ENCODE data around the gene GTF3C1.

The GTF3C1 gene

DNA sequence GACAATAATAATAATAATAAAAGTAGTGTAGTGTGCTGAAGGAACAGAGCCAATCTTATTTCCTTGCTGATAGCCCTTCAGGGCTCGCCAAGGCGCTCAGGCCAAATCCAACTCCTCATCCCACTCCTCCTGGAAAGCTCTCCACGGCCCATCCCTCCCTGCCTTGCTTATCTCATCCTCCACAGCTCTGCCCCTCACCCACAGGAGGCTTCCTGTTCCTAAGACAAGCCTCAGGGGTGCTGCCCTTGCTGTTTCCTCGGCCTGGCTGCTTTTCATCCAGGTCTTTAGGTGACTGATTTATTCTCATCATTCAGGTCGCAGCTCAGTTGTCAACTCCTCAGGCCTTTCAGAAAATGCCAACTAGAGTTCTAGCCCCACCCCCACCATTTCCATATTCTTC lies 11.2 kb downstream of the GTF3C1 start:
- no peak overlapping the region for H2AFZ ChIP-seq
- no peak overlapping the region for H3K27ac ChIP-seq
- peaks cover 6% of the 10 kb centered on the region for H3K79me2 ChIP-seq
- H3K36me3 ChIP-seq (ENCODE audit: control insufficient read depth, insufficient read depth, low read length), result no peaks in the 10 kb centered on the region
- H3K27me3 ChIP-seq (ENCODE audit: control insufficient read depth, insufficient read depth, low read length), result no peaks in the 10 kb centered on the region
- no peak overlapping the region for H3K4me2 ChIP-seq (ENCODE audit: low read length)
- no peaks in the 10 kb centered on the region for H3K4me1 ChIP-seq
- H3K9me3 ChIP-seq (ENCODE audit: control insufficient read depth, low read length), result no peaks in the 10 kb centered on the region
- no peak for TF ChIP-seq CTCF (IDR thresholded peaks at IDR 0.05)
- H3K4me3 ChIP-seq (ENCODE audit: low read depth, low read length), result no peak overlapping the region
- H3K9ac ChIP-seq, result no peak overlapping the region

DNA sequence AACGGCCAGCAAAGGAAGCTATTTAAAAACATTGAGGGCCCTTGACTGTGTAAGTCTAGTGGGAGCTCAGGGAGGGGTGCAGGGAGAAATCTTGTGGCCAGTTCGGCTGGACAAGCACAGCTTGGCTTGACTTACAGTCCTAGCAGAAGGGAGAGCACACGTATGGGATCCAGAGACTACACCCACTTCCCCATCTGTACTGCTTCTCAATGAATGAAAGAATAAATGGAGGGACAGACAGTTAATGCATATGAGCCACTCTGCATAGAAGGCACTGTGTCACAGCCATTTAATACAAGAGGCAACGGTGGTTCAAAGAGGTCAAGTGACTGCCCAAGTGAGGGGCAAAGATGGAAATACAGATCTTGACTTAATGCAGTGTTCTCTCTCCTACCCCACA lies 15.5 kb downstream of the GTF3C1 start:
- TF ChIP-seq CTCF (IDR thresholded peaks at IDR 0.05), result no peak
- Histone ChIP-seq H3K79me2 (peaks cover 6% of the 10 kb centered on the region), H3K4me3 (ENCODE audit: low read depth, low read length) (no peak overlapping the region), H3K27me3 (ENCODE audit: control insufficient read depth, insufficient read depth, low read length) (no peaks in the 10 kb centered on the region), H3K9ac (no peak overlapping the region), H3K27ac (no peak overlapping the region), H3K4me1 (peaks cover 5% of the 10 kb centered on the region), H3K4me2 (ENCODE audit: low read length) (no peak overlapping the region), H3K9me3 (ENCODE audit: control insufficient read depth, low read length) (no peaks in the 10 kb centered on the region), H3K36me3 (ENCODE audit: control insufficient read depth, insufficient read depth, low read length) (no peaks in the 10 kb centered on the region), H2AFZ (no peak overlapping the region)

DNA sequence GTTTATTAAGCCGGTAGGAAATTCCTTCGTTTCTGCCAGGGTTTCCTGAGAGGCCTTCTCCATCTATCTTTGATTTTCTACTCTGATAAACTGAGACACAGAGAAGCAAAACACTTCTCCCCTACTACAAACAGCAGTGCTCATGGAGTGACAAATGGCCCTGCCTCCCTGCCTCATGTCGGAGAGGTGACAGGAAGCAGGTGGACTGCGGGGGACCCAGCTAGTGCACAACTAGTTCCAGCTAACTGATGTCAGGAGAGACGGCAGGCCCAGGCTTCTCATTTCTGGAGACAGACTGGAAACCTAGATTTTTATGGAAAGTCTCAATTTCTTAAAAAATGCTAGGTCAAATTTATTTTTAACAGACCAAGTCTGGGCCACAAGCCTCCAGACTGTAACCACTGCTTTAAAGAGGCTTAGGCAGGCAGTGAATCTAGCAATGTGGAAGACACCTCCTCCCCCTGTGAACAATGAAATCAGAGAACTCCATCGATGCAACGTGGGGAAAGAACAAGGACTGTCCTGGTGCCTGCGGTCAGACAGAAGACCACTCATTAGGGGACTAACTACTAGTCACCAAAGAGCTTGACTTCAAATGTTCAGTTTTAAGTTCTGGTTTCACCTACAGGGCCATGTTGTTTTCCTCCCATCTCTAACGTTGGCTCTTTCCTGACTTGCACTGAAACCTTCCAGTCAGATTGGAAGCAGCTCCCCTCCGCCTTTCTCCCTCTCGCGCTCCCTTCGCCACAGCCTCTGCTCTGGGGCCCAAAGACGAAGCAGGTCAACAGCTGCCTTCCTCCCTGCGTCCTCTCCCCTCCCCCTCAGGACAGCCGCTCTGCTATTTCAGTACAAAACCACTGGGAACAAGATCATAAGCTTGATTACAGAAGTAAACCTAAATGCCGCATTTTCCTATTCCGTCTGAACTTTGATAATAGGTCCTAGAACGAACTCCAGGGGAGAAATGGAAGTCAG lies 17.6 kb downstream of the GTF3C1 start:
- Histone ChIP-seq H3K36me3 (ENCODE audit: control insufficient read depth, insufficient read depth, low read length) (no peaks in the 10 kb centered on the region), H3K4me3 (ENCODE audit: low read depth, low read length) (no peak overlapping the region), H3K79me2 (peaks cover 6% of the 10 kb centered on the region), H3K4me2 (ENCODE audit: low read length) (no peak overlapping the region), H3K9me3 (ENCODE audit: control insufficient read depth, low read length) (no peaks in the 10 kb centered on the region), H3K27me3 (ENCODE audit: control insufficient read depth, insufficient read depth, low read length) (no peaks in the 10 kb centered on the region), H2AFZ (no peak overlapping the region), H3K9ac (no peak overlapping the region), H3K4me1 (peaks cover 5% of the 10 kb centered on the region), H3K27ac (no peak overlapping the region)
- no peak for TF ChIP-seq CTCF (IDR thresholded peaks at IDR 0.05)

- H3K9ac ChIP-seq, result no peak overlapping the region
- H3K4me3 ChIP-seq (ENCODE audit: low read depth, low read length), result no peak overlapping the region
- no peak overlapping the region for H3K27ac ChIP-seq
- H3K4me1 ChIP-seq, result peaks cover 5% of the 10 kb centered on the region
- peaks cover 10% of the 10 kb centered on the region for H3K79me2 ChIP-seq
- H3K27me3 ChIP-seq (ENCODE audit: control insufficient read depth, insufficient read depth, low read length), result no peaks in the 10 kb centered on the region
- H2AFZ ChIP-seq, result no peak overlapping the region
- no peaks in the 10 kb centered on the region for H3K9me3 ChIP-seq (ENCODE audit: control insufficient read depth, low read length)
- no peak for TF ChIP-seq CTCF (IDR thresholded peaks at IDR 0.05)
- H3K36me3 ChIP-seq (ENCODE audit: control insufficient read depth, insufficient read depth, low read length), result no peaks in the 10 kb centered on the region
- H3K4me2 ChIP-seq (ENCODE audit: low read length), result no peak overlapping the region
These were observed 18.5 kb downstream of the GTF3C1 start for GRCh38 chr16:27531186-27531585.

DNA sequence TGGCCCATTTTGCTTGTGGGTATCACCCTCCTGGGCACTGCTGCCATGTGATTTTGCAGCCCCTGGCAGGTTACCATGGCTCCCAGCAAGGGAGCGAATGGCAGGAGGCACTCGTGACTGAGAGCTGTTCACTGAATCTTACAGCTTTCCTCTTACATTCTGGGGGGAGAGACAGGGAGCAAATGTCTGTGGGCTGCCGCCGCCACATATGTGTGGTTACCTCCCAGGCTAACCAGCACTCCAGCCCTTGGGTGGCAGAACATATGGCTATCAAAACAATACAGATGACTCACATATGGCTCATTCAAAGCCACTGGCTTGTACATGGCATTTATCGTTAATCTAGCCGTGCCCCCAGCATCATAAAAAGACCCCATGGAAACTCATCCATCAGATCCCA lies 19.8 kb downstream of the GTF3C1 start:
- no peak for TF ChIP-seq CTCF (IDR thresholded peaks at IDR 0.05)
- H3K9me3 ChIP-seq (ENCODE audit: control insufficient read depth, low read length), result no peaks in the 10 kb centered on the region
- H3K4me3 ChIP-seq (ENCODE audit: low read depth, low read length), result no peak overlapping the region
- no peak overlapping the region for H3K4me2 ChIP-seq (ENCODE audit: low read length)
- peaks cover 10% of the 10 kb centered on the region for H3K79me2 ChIP-seq
- H3K27ac ChIP-seq, result no peak overlapping the region
- H3K4me1 ChIP-seq, result peaks cover 5% of the 10 kb centered on the region
- no peaks in the 10 kb centered on the region for H3K36me3 ChIP-seq (ENCODE audit: control insufficient read depth, insufficient read depth, low read length)
- no peaks in the 10 kb centered on the region for H3K27me3 ChIP-seq (ENCODE audit: control insufficient read depth, insufficient read depth, low read length)
- no peak overlapping the region for H3K9ac ChIP-seq
- H2AFZ ChIP-seq, result no peak overlapping the region
